Osteoblast (primary cell): ENCODE results near the gene GSN. TPM values are rescaled to one million over a fixed set of nuclear protein-coding genes. Genes with fewer than 3 reads are reported as not detected.

Experiments used
- DNase-seq: peaks from one replicate; pipeline ENCODE4 v3.0.0; 2011; ENCODE audit warnings: low spot score, mixed read lengths; ENCODE audit not compliant: insufficient read length; ENCODE audit errors: missing footprints
- H2AFZ ChIP-seq: 2 replicates; pipeline ENCODE4 v1.6.0; 2011; ENCODE audit warnings: mild to moderate bottlenecking, low read length
- H3K27ac ChIP-seq: 2 replicates; pipeline ENCODE4 v1.5.1; 2011; ENCODE audit warnings: mild to moderate bottlenecking, low read depth, low read length, moderate library complexity
- H3K27me3 ChIP-seq: 2 replicates; pipeline ENCODE4 v1.6.0; 2012; ENCODE audit warnings: mild to moderate bottlenecking, control low read depth, inconsistent platforms, low read length, moderate library complexity; ENCODE audit not compliant: insufficient read depth
- H3K36me3 ChIP-seq: 2 replicates; pipeline ENCODE4 v1.5.1; 2011; ENCODE audit warnings: mild to moderate bottlenecking, low read length, control low read depth, moderate library complexity; ENCODE audit not compliant: insufficient read depth
- H3K4me1 ChIP-seq: 2 replicates; pipeline ENCODE4 v1.5.1; 2011; ENCODE audit warnings: mild to moderate bottlenecking, low read length, control low read depth, moderate library complexity; ENCODE audit not compliant: insufficient read depth
- H3K4me2 ChIP-seq: 2 replicates; pipeline ENCODE4 v1.6.0; 2011; ENCODE audit warnings: mild to moderate bottlenecking, low read length; ENCODE audit not compliant: insufficient read depth
- H3K4me3 ChIP-seq: fragments of 200-600 bp; sonication (generic); 3 replicates; pipeline ENCODE4 v1.5.1; 2012; ENCODE audit warnings: mild to moderate bottlenecking, low read length, inconsistent platforms; ENCODE audit not compliant: insufficient read depth
- H3K79me2 ChIP-seq: 2 replicates; pipeline ENCODE4 v1.6.0; 2012; ENCODE audit warnings: mild to moderate bottlenecking, low read length, control low read depth, inconsistent platforms; ENCODE audit not compliant: insufficient read depth
- H3K9me3 ChIP-seq: 2 replicates; pipeline ENCODE4 v1.5.1; 2011; ENCODE audit warnings: low read depth, low read length, control low read depth
- H4K20me1 ChIP-seq: 2 replicates; pipeline ENCODE4 v1.6.0; 2012; ENCODE audit warnings: mild to moderate bottlenecking, low read length, control low read depth; ENCODE audit not compliant: insufficient read depth
- CTCF ChIP-seq: IDR thresholded peaks from 2 replicates; pipeline ENCODE4 v1.5.1; 2011; ENCODE audit warnings: mild to moderate bottlenecking, low read depth, low read length, moderate library complexity; ENCODE audit errors: extremely low read depth
- total RNA-seq: library from RNA; depleted of rRNA; stranded (reverse); fragments of >200 nt; gene quantifications from 2 replicates; pipeline ENCODE4 v1.2.3, GENCODE V29; 2012

The GSN gene
- total RNA-seq, 1 donor: 372 TPM

- H2AFZ ChIP-seq: no peak overlapping the region
- TF ChIP-seq CTCF: no peak
- peaks cover 10% of the 10 kb centered on the region for H3K4me1 ChIP-seq
- H4K20me1 ChIP-seq: peaks cover 4% of the 10 kb centered on the region
- no peak overlapping the region for H3K4me2 ChIP-seq
- peaks cover 84% of the 10 kb centered on the region for H3K36me3 ChIP-seq
- H3K4me3 ChIP-seq: no peak overlapping the region
- H3K27me3 ChIP-seq: no peaks in the 10 kb centered on the region
- no peak overlapping the region for H3K27ac ChIP-seq
- no peaks in the 10 kb centered on the region for H3K79me2 ChIP-seq
- DNase-seq: no peak
- H3K9me3 ChIP-seq: no peaks in the 10 kb centered on the region
Measured at GRCh38 chr9:121316852-121317373, 49.0 kb downstream of the GSN start.

GRCh38 chr9:121317737-121318630 is 50.0 kb downstream of the GSN start:
- Histone ChIP-seq H2AFZ (no peak overlapping the region), H3K4me1 (peaks cover 20% of the 10 kb centered on the region), H3K27ac (peak overlapping the region; percentile 13), H3K27me3 (no peaks in the 10 kb centered on the region), H3K4me3 (no peak overlapping the region), H4K20me1 (peaks cover 4% of the 10 kb centered on the region), H3K36me3 (peaks cover 75% of the 10 kb centered on the region), H3K9me3 (no peaks in the 10 kb centered on the region), H3K4me2 (no peak overlapping the region), H3K79me2 (no peaks in the 10 kb centered on the region)
- TF ChIP-seq CTCF: no peak
- DNase-seq: no peak

- TF ChIP-seq CTCF: no peak
- no peak overlapping the region for H2AFZ ChIP-seq
- H3K27me3 ChIP-seq: no peaks in the 10 kb centered on the region
- peaks cover 23% of the 10 kb centered on the region for H3K4me1 ChIP-seq
- no peaks in the 10 kb centered on the region for H4K20me1 ChIP-seq
- H3K9me3 ChIP-seq: no peaks in the 10 kb centered on the region
- no peak overlapping the region for H3K4me3 ChIP-seq
- H3K4me2 ChIP-seq: no peak overlapping the region
- no peaks in the 10 kb centered on the region for H3K79me2 ChIP-seq
- peaks cover 75% of the 10 kb centered on the region for H3K36me3 ChIP-seq
- H3K27ac ChIP-seq: peak overlapping the region; percentile 10
- no peak for DNase-seq
Measured at GRCh38 chr9:121318631-121319382, 50.8 kb downstream of the GSN start.

- no peaks in the 10 kb centered on the region for H3K9me3 ChIP-seq
- DNase-seq: no peak
- no peak overlapping the region for H3K4me2 ChIP-seq
- H3K4me1 ChIP-seq: peaks cover 23% of the 10 kb centered on the region
- no peaks in the 10 kb centered on the region for H3K27me3 ChIP-seq
- peaks cover 75% of the 10 kb centered on the region for H3K36me3 ChIP-seq
- H3K79me2 ChIP-seq: peaks cover 1% of the 10 kb centered on the region
- peak overlapping the region; percentile 79 for H3K27ac ChIP-seq
- TF ChIP-seq CTCF: no peak
- H4K20me1 ChIP-seq: no peaks in the 10 kb centered on the region
- H2AFZ ChIP-seq: no peak overlapping the region
- H3K4me3 ChIP-seq: no peak overlapping the region
Measured at GRCh38 chr9:121319383-121319780, 51.4 kb downstream of the GSN start.
